Thyroid gland (tissue), 4 donors: ENCODE results near the gene TFF3.

Source experiments
- POLR2A ChIP-seq, 2 donors: fragments of 450-650 bp; IDR thresholded peaks; one replicate each; pipeline ENCODE4 v1.6.1; 2017; ENCODE audit warnings: antibody characterized with exemption in 2 of 2, mild to moderate bottlenecking in 2 of 2, moderate library complexity in 1 of 2
- TF ChIP-seq, protein P1 (sequence below), 6 experiments: fragments of 200-600 bp in 3 of 6; fragments of 450-650 bp in 3 of 6; sonication (generic) in 3 of 6; IDR thresholded peaks; one replicate each; pipeline ENCODE4 v1.5.1; 2016 to 2019; ENCODE audit warnings: antibody characterized with exemption in 6 of 6, mild to moderate bottlenecking in 2 of 6, inconsistent platforms in 1 of 6, moderate library complexity in 1 of 6

DNA sequence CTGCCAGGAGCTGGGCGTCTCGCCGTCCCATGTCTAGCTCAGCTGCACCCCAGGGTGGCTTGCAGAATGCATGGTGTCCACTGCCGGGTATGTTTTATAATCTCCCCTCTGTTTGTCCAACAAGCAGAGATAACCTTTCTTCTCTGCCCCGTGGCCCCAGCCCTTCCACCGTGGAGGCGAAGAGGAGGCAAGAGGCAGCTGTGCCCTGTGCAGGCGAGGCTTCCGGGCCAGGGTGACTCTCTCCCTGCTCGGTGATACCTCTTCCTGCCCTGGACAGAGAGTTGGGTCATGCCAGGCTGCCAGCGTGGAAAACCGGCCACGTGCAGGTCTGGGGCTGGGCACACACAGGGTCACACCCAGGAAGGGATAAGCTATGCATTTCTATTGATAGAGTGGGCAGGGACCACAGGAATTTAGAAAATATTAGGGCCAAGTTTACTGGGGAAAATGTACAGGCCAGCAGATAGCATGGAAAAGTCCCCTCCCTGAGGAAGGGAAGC, 35.8 kb upstream of the TFF3 start, which contains the start of gene TFF2:
- TF ChIP-seq, protein P1, sequence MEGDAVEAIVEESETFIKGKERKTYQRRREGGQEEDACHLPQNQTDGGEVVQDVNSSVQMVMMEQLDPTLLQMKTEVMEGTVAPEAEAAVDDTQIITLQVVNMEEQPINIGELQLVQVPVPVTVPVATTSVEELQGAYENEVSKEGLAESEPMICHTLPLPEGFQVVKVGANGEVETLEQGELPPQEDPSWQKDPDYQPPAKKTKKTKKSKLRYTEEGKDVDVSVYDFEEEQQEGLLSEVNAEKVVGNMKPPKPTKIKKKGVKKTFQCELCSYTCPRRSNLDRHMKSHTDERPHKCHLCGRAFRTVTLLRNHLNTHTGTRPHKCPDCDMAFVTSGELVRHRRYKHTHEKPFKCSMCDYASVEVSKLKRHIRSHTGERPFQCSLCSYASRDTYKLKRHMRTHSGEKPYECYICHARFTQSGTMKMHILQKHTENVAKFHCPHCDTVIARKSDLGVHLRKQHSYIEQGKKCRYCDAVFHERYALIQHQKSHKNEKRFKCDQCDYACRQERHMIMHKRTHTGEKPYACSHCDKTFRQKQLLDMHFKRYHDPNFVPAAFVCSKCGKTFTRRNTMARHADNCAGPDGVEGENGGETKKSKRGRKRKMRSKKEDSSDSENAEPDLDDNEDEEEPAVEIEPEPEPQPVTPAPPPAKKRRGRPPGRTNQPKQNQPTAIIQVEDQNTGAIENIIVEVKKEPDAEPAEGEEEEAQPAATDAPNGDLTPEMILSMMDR (IDR thresholded peaks at IDR 0.05) = no peak
- no peak for TF ChIP-seq POLR2A (IDR thresholded peaks at IDR 0.05)
